ENCODE results near the gene RER1.

RER1 gene

DNA sequence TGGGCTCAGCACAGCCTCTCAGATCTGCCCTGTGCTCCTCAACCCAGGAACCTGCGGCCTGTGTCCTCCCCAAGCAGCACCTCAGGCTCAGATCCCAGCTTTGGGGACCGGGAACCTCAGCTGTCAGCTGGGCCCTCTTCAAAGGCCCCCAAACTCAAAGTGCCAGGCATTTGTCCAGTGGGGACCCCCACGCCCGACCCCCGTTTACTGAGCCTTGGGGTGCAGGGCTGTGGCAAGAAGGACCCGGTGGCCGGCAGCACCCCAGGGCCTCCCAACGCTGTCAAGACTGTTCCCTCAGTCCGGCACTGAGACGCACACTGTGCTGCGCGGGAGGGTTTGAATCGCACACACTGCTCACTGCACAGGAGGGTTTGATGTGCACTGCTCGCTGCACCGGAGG is 35.2 kb upstream of the RER1 start:
- H4K20me1 ChIP-seq (ENCODE audit: insufficient read depth), result no peaks in the 10 kb centered on the region
- H3K4me3 ChIP-seq (IDR thresholded peaks at IDR 0.05; ENCODE audit: insufficient read depth, low read depth, low read length), result no peak overlapping the region
- H3K9ac ChIP-seq, result no peak overlapping the region
- no peak for TF ChIP-seq CTCF (conservative IDR thresholded peaks at IDR 0.05; ENCODE audit: low read depth, low read length)
- H2AFZ ChIP-seq (ENCODE audit: low read depth), result no peak overlapping the region
- H3K79me2 ChIP-seq (ENCODE audit: insufficient read depth, low read depth), result no peaks in the 10 kb centered on the region
- H3K36me3 ChIP-seq (ENCODE audit: insufficient read depth), result no peaks in the 10 kb centered on the region
- no peak overlapping the region for H3K4me2 ChIP-seq
- H3K27ac ChIP-seq, result no peak overlapping the region
- H3K27me3 ChIP-seq (ENCODE audit: insufficient read depth, low read depth), result peaks cover 83% of the 10 kb centered on the region
- H3K4me1 ChIP-seq (ENCODE audit: low read depth, poor library complexity, severe bottlenecking), result no peaks in the 10 kb centered on the region

DNA sequence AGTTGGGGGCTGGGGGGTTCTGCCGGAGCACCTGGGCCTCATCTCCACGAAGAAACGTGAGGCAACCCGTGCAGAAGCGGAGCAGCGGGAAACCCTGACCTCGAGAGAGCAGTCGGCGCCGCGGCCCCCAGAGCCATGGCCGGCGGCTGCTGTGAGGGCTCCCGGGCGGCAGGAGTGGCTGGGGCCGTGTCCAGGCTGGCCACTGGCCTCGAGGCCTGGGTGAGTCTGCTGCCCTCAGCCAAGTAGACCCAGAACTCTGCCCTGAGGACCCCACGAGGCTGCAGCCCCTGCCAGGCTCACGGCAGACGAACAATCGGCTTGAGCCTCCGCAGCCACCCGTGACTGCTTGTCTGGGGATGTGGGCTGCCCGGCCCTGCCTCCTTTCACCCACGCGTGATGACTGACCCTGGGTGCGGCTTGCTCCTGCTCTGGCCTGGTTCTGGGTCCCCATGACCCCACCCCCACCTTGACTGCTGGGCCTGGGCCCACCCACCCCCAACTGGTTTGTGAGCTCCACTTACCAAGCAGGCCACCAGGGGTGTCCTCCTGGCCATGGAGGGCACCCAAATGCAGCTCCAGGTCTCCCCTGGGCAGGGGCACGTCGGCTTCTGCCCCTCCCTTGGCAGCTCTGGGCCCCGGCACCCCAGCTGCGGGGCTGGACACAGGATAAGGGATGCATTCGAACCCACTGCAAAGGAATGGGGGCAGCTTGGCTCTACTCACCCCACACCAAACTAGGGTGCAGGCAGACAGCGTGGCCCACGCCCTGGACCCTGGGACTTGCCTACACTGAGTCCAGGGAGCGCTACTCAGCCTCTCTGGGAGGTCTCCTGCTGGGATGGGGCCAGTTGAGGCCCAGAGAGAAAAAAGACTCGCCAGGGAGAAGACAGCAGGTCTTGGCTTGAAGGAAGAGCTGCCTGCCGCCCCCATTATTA is 34.5 kb upstream of the RER1 start:
- no peak overlapping the region for H3K27ac ChIP-seq
- H2AFZ ChIP-seq (ENCODE audit: low read depth), result no peak overlapping the region
- no peaks in the 10 kb centered on the region for H3K79me2 ChIP-seq (ENCODE audit: insufficient read depth, low read depth)
- H3K4me1 ChIP-seq (ENCODE audit: low read depth, poor library complexity, severe bottlenecking), result no peaks in the 10 kb centered on the region
- no peak overlapping the region for H3K4me2 ChIP-seq
- TF ChIP-seq CTCF (conservative IDR thresholded peaks at IDR 0.05; ENCODE audit: low read depth, low read length), result no peak
- H3K4me3 ChIP-seq (IDR thresholded peaks at IDR 0.05; ENCODE audit: insufficient read depth, low read depth, low read length), result no peak overlapping the region
- H4K20me1 ChIP-seq (ENCODE audit: insufficient read depth), result no peaks in the 10 kb centered on the region
- H3K27me3 ChIP-seq (ENCODE audit: insufficient read depth, low read depth), result peaks cover 80% of the 10 kb centered on the region
- no peak overlapping the region for H3K9ac ChIP-seq
- H3K36me3 ChIP-seq (ENCODE audit: insufficient read depth), result no peaks in the 10 kb centered on the region

DNA sequence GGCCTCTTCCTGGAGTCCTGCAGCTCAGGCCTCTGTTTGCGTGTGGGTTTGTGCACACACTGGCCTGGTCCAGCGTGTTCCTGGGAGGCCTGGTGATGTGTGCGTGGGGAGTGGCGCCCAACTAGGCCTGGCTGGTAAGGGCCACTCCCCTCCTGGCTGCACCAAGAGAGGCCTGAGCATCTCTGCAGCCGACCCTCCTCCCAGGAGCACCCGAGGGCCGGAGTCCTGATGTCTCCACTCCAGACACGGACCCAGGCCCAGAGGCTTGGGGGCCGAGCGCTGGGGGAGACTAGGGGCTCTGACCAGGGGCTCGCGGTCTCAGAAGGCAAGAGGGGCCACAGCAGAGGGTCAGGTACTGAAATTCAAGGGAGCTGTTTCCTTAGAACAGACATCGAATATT is 33.6 kb upstream of the RER1 start:
- peaks cover 71% of the 10 kb centered on the region for H3K27me3 ChIP-seq (ENCODE audit: insufficient read depth, low read depth)
- no peaks in the 10 kb centered on the region for H3K4me1 ChIP-seq (ENCODE audit: low read depth, poor library complexity, severe bottlenecking)
- H3K4me2 ChIP-seq, result no peak overlapping the region
- H4K20me1 ChIP-seq (ENCODE audit: insufficient read depth), result no peaks in the 10 kb centered on the region
- no peaks in the 10 kb centered on the region for H3K36me3 ChIP-seq (ENCODE audit: insufficient read depth)
- no peaks in the 10 kb centered on the region for H3K79me2 ChIP-seq (ENCODE audit: insufficient read depth, low read depth)
- no peak overlapping the region for H2AFZ ChIP-seq (ENCODE audit: low read depth)
- no peak overlapping the region for H3K4me3 ChIP-seq (IDR thresholded peaks at IDR 0.05; ENCODE audit: insufficient read depth, low read depth, low read length)
- no peak overlapping the region for H3K27ac ChIP-seq
- no peak for TF ChIP-seq CTCF (conservative IDR thresholded peaks at IDR 0.05; ENCODE audit: low read depth, low read length)
- no peak overlapping the region for H3K9ac ChIP-seq

GRCh38 chr1:2358651-2359640 is 32.7 kb upstream of the RER1 start:
- H3K27me3 ChIP-seq (ENCODE audit: insufficient read depth, low read depth), result peaks cover 63% of the 10 kb centered on the region
- no peak overlapping the region for H3K9ac ChIP-seq
- H3K27ac ChIP-seq, result no peak overlapping the region
- TF ChIP-seq CTCF (conservative IDR thresholded peaks at IDR 0.05; ENCODE audit: low read depth, low read length), result no peak
- no peaks in the 10 kb centered on the region for H4K20me1 ChIP-seq (ENCODE audit: insufficient read depth)
- no peak overlapping the region for H3K4me3 ChIP-seq (IDR thresholded peaks at IDR 0.05; ENCODE audit: insufficient read depth, low read depth, low read length)
- no peaks in the 10 kb centered on the region for H3K79me2 ChIP-seq (ENCODE audit: insufficient read depth, low read depth)
- no peak overlapping the region for H3K4me2 ChIP-seq
- H3K36me3 ChIP-seq (ENCODE audit: insufficient read depth), result no peaks in the 10 kb centered on the region
- no peak overlapping the region for H2AFZ ChIP-seq (ENCODE audit: low read depth)
- H3K4me1 ChIP-seq (ENCODE audit: low read depth, poor library complexity, severe bottlenecking), result no peaks in the 10 kb centered on the region
